Keratinocyte (primary cell): ENCODE measurements around the gene ZACN. TPM values are rescaled to one million over a fixed set of nuclear protein-coding genes. Genes with fewer than 3 reads are reported as not detected.

ENCODE experiments used
- DNase-seq: peaks from one replicate; pipeline ENCODE4 v3.0.0-alpha.2; 2011; ENCODE audit warnings: low read depth, missing footprints, low spot score
- FAIRE-seq: peaks from 2 replicates; lab custom pipeline; 2011; peaks lifted over from hg19 to GRCh38; lab: Jason Lieb, UNC
- H2AFZ ChIP-seq: 2 replicates; pipeline ENCODE4 v1.6.0; 2012; ENCODE audit warnings: low read length, control low read depth, inconsistent platforms; ENCODE audit not compliant: control insufficient read depth
- H3K27ac ChIP-seq: 2 replicates; pipeline ENCODE4 v1.5.1; 2011; ENCODE audit warnings: low read length; ENCODE audit not compliant: control insufficient read depth, insufficient read depth
- H3K27me3 ChIP-seq: 3 replicates; pipeline ENCODE4 v1.6.0; 2011; ENCODE audit warnings: low read length; ENCODE audit not compliant: control insufficient read depth, insufficient read depth; ENCODE audit errors: extremely low read depth
- H3K36me3 ChIP-seq, 2 experiments: 2 replicates in 1 of 2; 3 replicates in 1 of 2; pipeline ENCODE4 v1.5.1; 2011; ENCODE audit warnings: low read length in 2 of 2, mild to moderate bottlenecking in 1 of 2; ENCODE audit not compliant: control insufficient read depth in 2 of 2, insufficient read depth in 2 of 2; ENCODE audit errors: extremely low read depth in 1 of 2
- H3K4me1 ChIP-seq: 3 replicates; pipeline ENCODE4 v1.5.1; 2011; ENCODE audit warnings: low read length; ENCODE audit not compliant: control insufficient read depth, insufficient read depth; ENCODE audit errors: extremely low read depth
- H3K4me2 ChIP-seq: 3 replicates; pipeline ENCODE4 v1.6.0; 2011; ENCODE audit warnings: low read depth, low read length; ENCODE audit not compliant: control insufficient read depth, insufficient read depth; ENCODE audit errors: extremely low read depth
- H3K4me3 ChIP-seq, 3 experiments: fragments of 200-600 bp in 1 of 3; sonication (generic) in 1 of 3; 2 replicates in 2 of 3; 3 replicates in 1 of 3; pipeline ENCODE4 v1.5.1; 2011 to 2016; ENCODE audit warnings: low read length in 3 of 3, mild to moderate bottlenecking in 3 of 3, control low read depth in 2 of 3, inconsistent platforms in 1 of 3, low read depth in 1 of 3, mixed read lengths in 1 of 3, mixed run types in 1 of 3, moderate library complexity in 1 of 3; ENCODE audit not compliant: control insufficient read depth in 2 of 3, insufficient read depth in 2 of 3; ENCODE audit errors: extremely low read depth in 1 of 3
- H3K79me2 ChIP-seq: 2 replicates; pipeline ENCODE4 v1.6.0; 2012; ENCODE audit warnings: low read length; ENCODE audit not compliant: control insufficient read depth, insufficient read depth
- H3K9ac ChIP-seq: 3 replicates; pipeline ENCODE4 v1.6.0; 2011; ENCODE audit warnings: low read length; ENCODE audit not compliant: control insufficient read depth, insufficient read depth; ENCODE audit errors: extremely low read depth
- H3K9me1 ChIP-seq: 3 replicates; pipeline ENCODE4 v1.6.0; 2011; ENCODE audit warnings: low read length; ENCODE audit not compliant: control insufficient read depth, insufficient read depth; ENCODE audit errors: extremely low read depth
- H3K9me3 ChIP-seq: 2 replicates; pipeline ENCODE4 v1.5.1; 2012; ENCODE audit warnings: low read depth, low read length; ENCODE audit not compliant: control insufficient read depth
- H4K20me1 ChIP-seq: 3 replicates; pipeline ENCODE4 v1.6.0; 2011; ENCODE audit warnings: low read length; ENCODE audit not compliant: control insufficient read depth, insufficient read depth; ENCODE audit errors: extremely low read depth
- EZH2 ChIP-seq: IDR thresholded peaks from one replicate; pipeline ENCODE4 v1.6.1; 2012; ENCODE audit warnings: inconsistent platforms, mild to moderate bottlenecking, low read length, moderate library complexity
- dilution Hi-C: fragments of 300-500 bp; cut with MboI; formaldehyde crosslinking; loops from one replicate; pipeline ENCODE4 v1.7.0; 2020; ENCODE audit warnings: low sequenced_read_pairs; ENCODE audit not compliant: extremely low pct_ligation_motif_present
- polyA plus RNA-seq, 5 experiments: library from polyadenylated mRNA; depleted of rRNA in 3 of 5; stranded (reverse) in 3 of 5; stranded (forward) in 1 of 5; unstranded in 1 of 5; fragments of >200 nt; gene quantifications; 1 replicate in 1 of 5; 2 replicates in 3 of 5; 3 replicates in 1 of 5; pipeline versions ENCODE4 v1.2.1 to v1.2.3, GENCODE V29; 2011 to 2012; ENCODE audit warnings: missing spikeins in 2 of 5, low read depth in 1 of 5, low replicate concordance in 1 of 5
- TF ChIP-seq, protein P1 (sequence below), 3 experiments: IDR thresholded peaks in 1 of 3; conservative IDR thresholded peaks in 1 of 3; optimal IDR thresholded peaks in 1 of 3; 2 replicates in 2 of 3; 3 replicates in 1 of 3; pipeline versions ENCODE3 to v1.5.1; 2011; ENCODE audit warnings: low read length in 3 of 3, mild to moderate bottlenecking in 3 of 3, moderate library complexity in 2 of 3, control low read depth in 1 of 3, inconsistent platforms in 1 of 3; ENCODE audit not compliant: insufficient read depth in 2 of 3; ENCODE audit errors: extremely low read depth in 1 of 3

ZACN gene
- polyA plus RNA-seq, 1 donor (not counting 4 experiments of a cell fraction or from before 2014, with no cell fraction given) = not detected

DNA sequence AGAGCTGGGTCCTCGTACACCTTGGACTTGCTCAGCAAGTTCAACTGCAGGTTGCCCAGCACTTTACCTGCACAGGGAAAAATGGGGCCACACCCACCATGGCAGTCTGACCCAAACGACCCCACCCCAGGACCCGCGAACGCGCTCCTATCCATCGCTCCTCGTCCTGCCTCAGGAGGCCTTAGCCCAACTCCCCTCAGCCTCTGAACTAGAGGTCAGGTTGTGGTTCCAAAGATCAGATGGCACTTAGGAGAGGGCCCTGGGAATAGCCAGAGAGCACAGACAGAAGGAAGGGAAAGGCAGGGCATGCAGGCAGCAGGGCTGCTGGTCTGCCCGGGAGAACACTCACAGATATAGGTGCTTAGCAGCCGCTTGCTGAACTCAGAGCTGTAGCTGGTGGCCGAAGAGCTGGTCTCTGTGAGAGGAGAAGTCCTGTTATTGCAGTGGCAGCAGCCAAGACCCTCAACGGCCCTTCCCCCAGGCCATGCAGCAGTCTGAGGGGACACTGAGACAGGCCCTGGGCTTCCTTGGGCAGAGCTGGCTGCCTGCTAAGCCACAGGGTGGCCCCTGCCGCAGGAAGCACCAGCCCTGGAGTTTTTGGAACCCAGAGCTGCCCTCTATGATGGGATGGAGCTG is 6.9 kb downstream of the ZACN start:
- no peaks in the 10 kb centered on the region for H4K20me1 ChIP-seq
- H3K9me1 ChIP-seq = no peaks in the 10 kb centered on the region
- H3K9me3 ChIP-seq = no peaks in the 10 kb centered on the region
- FAIRE-seq (no peak), DNase-seq (no peak)
- H2AFZ ChIP-seq = no peak overlapping the region
- no peak overlapping the region for H3K4me2 ChIP-seq
- no peaks in the 10 kb centered on the region for H3K4me1 ChIP-seq
- no peaks in the 10 kb centered on the region for H3K27me3 ChIP-seq
- H3K9ac ChIP-seq = no peak overlapping the region
- TF ChIP-seq EZH2 = no peak
- TF ChIP-seq, protein P1, sequence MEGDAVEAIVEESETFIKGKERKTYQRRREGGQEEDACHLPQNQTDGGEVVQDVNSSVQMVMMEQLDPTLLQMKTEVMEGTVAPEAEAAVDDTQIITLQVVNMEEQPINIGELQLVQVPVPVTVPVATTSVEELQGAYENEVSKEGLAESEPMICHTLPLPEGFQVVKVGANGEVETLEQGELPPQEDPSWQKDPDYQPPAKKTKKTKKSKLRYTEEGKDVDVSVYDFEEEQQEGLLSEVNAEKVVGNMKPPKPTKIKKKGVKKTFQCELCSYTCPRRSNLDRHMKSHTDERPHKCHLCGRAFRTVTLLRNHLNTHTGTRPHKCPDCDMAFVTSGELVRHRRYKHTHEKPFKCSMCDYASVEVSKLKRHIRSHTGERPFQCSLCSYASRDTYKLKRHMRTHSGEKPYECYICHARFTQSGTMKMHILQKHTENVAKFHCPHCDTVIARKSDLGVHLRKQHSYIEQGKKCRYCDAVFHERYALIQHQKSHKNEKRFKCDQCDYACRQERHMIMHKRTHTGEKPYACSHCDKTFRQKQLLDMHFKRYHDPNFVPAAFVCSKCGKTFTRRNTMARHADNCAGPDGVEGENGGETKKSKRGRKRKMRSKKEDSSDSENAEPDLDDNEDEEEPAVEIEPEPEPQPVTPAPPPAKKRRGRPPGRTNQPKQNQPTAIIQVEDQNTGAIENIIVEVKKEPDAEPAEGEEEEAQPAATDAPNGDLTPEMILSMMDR (optimal IDR thresholded peaks at IDR 0.05 in 1 of 3, IDR thresholded peaks at IDR 0.05 in 1 of 3, conservative IDR thresholded peaks at IDR 0.05 in 1 of 3; ENCODE audit: extremely low read depth in 1 of 3, insufficient read depth in 2 of 3, low read length in 3 of 3) = no peak
- peaks cover 30 to 52% of the 10 kb centered on the region in 2 experiments for H3K36me3 ChIP-seq
- dilution Hi-C loops = no loop called here
- H3K27ac ChIP-seq = no peak overlapping the region
- no peak overlapping the region for H3K4me3 ChIP-seq
- no peaks in the 10 kb centered on the region for H3K79me2 ChIP-seq

DNA sequence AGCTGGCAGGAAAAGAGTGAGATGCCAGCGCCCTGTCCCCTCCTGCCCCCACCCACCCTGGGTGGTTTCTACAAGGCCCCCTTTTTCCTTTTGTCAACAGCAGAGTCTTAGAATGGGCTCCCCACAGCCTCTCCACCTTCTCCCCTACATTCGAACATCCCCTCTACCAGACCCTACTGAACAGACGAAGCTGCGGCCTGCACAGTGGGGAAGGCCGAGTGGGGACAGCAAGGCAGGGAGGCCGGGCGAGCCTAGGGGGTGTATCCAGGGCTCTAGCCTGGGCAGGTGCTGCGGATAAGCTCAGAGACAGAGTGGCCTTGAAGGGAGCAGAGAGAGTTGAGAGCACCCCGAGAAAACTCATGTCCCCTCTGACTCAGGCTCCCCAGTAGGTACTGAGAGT is 7.4 kb downstream of the ZACN start:
- Histone ChIP-seq H3K4me1 (no peaks in the 10 kb centered on the region), H3K9ac (no peak overlapping the region), H3K9me3 (no peaks in the 10 kb centered on the region), H3K79me2 (no peaks in the 10 kb centered on the region), H3K27me3 (no peaks in the 10 kb centered on the region), H3K36me3 (peaks cover 36 to 54% of the 10 kb centered on the region in 2 experiments), H4K20me1 (no peaks in the 10 kb centered on the region), H2AFZ (no peak overlapping the region), H3K4me2 (no peak overlapping the region), H3K27ac (no peak overlapping the region), H3K9me1 (no peaks in the 10 kb centered on the region), H3K4me3 (no peak overlapping the region)
- dilution Hi-C loops = no loop called here
- TF ChIP-seq, protein P1 (optimal IDR thresholded peaks at IDR 0.05 in 1 of 3, IDR thresholded peaks at IDR 0.05 in 1 of 3, conservative IDR thresholded peaks at IDR 0.05 in 1 of 3; ENCODE audit: extremely low read depth in 1 of 3, insufficient read depth in 2 of 3, low read length in 3 of 3) = no peak
- TF ChIP-seq EZH2 = no peak
- FAIRE-seq (no peak), DNase-seq (no peak)
